Ishikawa (cell line): Measurements from ENCODE around the gene CBFA2T2.

Source experiments
- CEBPB ChIP-seq: IDR thresholded peaks from 2 replicates; pipeline ENCODE4 v1.6.1; 2012
- CREB1 ChIP-seq: IDR thresholded peaks from 2 replicates; pipeline ENCODE4 v1.6.1; 2012; ENCODE audit warnings: low read depth
- EGR1 ChIP-seq: IDR thresholded peaks from 2 replicates; pipeline ENCODE4 v1.6.1; 2012
- EP300 ChIP-seq: IDR thresholded peaks from 2 replicates; pipeline ENCODE4 v1.6.1; 2012; ENCODE audit warnings: borderline replicate concordance
- FOXM1 ChIP-seq: IDR thresholded peaks from 2 replicates; pipeline ENCODE4 v1.6.1; 2012; ENCODE audit warnings: low read depth, borderline replicate concordance
- NFIC ChIP-seq: IDR thresholded peaks from 2 replicates; pipeline ENCODE4 v1.6.1; 2012
- RAD21 ChIP-seq: IDR thresholded peaks from 2 replicates; pipeline ENCODE4 v1.6.1; 2012; ENCODE audit warnings: low read depth
- REST ChIP-seq: IDR thresholded peaks from 2 replicates; pipeline ENCODE4 v1.6.1; 2012; ENCODE audit warnings: low read depth, mild to moderate bottlenecking
- TAF1 ChIP-seq: IDR thresholded peaks from 2 replicates; pipeline ENCODE4 v1.6.1; 2012; ENCODE audit warnings: low read depth, mild to moderate bottlenecking
- TCF12 ChIP-seq: IDR thresholded peaks from 2 replicates; pipeline ENCODE4 v1.6.1; 2012; ENCODE audit warnings: low read depth
- TEAD4 ChIP-seq: IDR thresholded peaks from 2 replicates; pipeline ENCODE4 v1.6.1; 2012
- USF1 ChIP-seq: IDR thresholded peaks from 2 replicates; pipeline ENCODE4 v1.6.1; 2012
- YY1 ChIP-seq: IDR thresholded peaks from 2 replicates; pipeline ENCODE4 v1.6.1; 2012; ENCODE audit warnings: low read depth
- ZBTB7A ChIP-seq: IDR thresholded peaks from 2 replicates; pipeline ENCODE4 v1.6.1; 2012; ENCODE audit warnings: low read depth
- TF ChIP-seq, protein P1 (sequence below): IDR thresholded peaks from 2 replicates; pipeline ENCODE4 v1.6.1; 2012

CBFA2T2 gene

DNA sequence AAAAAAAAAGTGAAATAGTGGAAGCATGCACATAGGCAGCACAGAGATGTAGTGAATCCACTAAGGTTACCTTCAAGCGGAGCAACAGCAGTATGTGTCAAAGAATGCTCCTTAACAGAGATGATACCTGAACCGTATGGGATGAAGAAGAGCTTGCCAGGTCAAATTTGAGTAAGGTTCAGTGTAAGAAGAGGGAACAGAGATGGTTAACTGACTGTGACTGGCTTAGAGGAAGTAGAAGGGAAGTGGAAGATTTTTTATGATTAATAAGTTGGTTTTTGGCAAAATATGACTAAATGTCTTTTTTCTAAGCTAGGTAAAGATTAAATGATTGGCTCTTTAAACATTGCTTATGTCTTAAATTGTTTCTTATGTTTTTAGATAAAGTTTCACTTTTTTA, 119.6 kb downstream of the CBFA2T2 start:
- TF ChIP-seq CREB1 = no peak
- no peak for TF ChIP-seq ZBTB7A
- TF ChIP-seq, protein P1, sequence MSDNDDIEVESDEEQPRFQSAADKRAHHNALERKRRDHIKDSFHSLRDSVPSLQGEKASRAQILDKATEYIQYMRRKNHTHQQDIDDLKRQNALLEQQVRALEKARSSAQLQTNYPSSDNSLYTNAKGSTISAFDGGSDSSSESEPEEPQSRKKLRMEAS = no peak
- no peak for TF ChIP-seq TEAD4
- TF ChIP-seq CEBPB = no peak
- no peak for TF ChIP-seq EP300

GRCh38 chr20:33611106-33611505, 121.2 kb downstream of the CBFA2T2 start:
- no peak for TF ChIP-seq EP300
- no peak for TF ChIP-seq TEAD4
- TF ChIP-seq FOXM1 = no peak
- TF ChIP-seq TAF1 = no peak
- no peak for TF ChIP-seq ZBTB7A
- TF ChIP-seq, protein P1 = no peak
- no peak for TF ChIP-seq TCF12
- TF ChIP-seq YY1 = no peak
- no peak for TF ChIP-seq USF1
- TF ChIP-seq EGR1 = no peak
- TF ChIP-seq REST = no peak
- no peak for TF ChIP-seq RAD21
- no peak for TF ChIP-seq NFIC
- no peak for TF ChIP-seq CREB1
- no peak for TF ChIP-seq CEBPB

GRCh38 chr20:33612001-33612400, 122.1 kb downstream of the CBFA2T2 start:
- no peak for TF ChIP-seq TEAD4
- TF ChIP-seq, protein P1 = no peak
- no peak for TF ChIP-seq EP300
- no peak for TF ChIP-seq CREB1
- no peak for TF ChIP-seq EGR1
- TF ChIP-seq YY1 = no peak
- TF ChIP-seq TCF12 = no peak
- no peak for TF ChIP-seq NFIC
- TF ChIP-seq RAD21 = no peak

- TF ChIP-seq EGR1 = no peak
Observed at GRCh38 chr20:33621717-33622400, 132.0 kb downstream of the CBFA2T2 start.

DNA sequence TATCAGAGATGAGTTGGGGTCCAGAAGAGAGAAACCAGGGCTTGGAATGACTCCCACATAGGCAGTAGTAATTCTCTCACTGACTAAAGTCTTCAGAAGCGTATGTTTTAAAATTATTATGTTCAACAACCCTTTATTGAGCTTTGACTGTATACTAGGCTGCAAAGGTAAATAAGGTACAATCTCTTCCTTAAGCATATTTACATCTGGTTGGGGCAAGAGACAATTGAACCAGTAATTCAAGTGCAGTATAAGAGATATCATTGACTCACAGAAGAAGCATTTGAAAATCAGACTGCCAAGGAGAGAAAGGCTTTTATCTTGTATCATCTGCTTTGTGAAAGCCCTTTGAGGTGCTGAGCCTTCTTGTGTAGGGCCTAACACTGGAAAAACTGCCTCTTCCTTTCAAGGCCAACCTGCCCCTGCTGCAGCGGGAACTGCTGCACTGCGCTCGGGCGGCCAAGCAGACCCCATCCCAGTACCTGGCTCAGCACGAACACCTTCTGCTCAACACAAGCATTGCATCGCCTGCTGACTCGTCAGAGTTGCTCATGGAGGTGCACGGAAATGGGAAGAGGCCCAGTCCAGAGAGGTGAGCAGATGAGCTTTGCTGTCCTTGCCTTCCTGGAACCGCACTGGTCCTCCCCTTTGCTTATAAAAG, 132.9 kb downstream of the CBFA2T2 start:
- TF ChIP-seq CREB1 (no peak), NFIC (no peak), YY1 (no peak), ZBTB7A (no peak), CEBPB (no peak), EP300 (no peak), USF1 (no peak), TCF12 (no peak), EGR1 (no peak), FOXM1 (no peak), RAD21 (no peak), TEAD4 (no peak), REST (no peak), TAF1 (no peak)
- TF ChIP-seq, protein P1 = no peak
